ENCODE measurements around the gene NME9. TPM values are rescaled to one million over a fixed set of nuclear protein-coding genes. Genes with fewer than 3 reads are reported as not detected.

NME9 gene
- total and polyA plus RNA-seq, 2 donors (not counting 3 experiments of a cell fraction or from before 2014, with no cell fraction given): 0.08 TPM; not detected in 1

- H3K4me2 ChIP-seq (ENCODE audit: insufficient read depth, low read length): peak within 1 kb of the TSS; percentile 84
- no peaks in the 10 kb centered on the region for H3K9me3 ChIP-seq (replicated peaks; ENCODE audit: control insufficient read depth, insufficient read depth, low read length)
- H2AFZ ChIP-seq (ENCODE audit: low read depth, low read length): peak within 1 kb of the TSS; percentile 100
- peak within 1 kb of the TSS; percentile 80 for H3K9ac ChIP-seq (replicated peaks; ENCODE audit: extremely low read depth, insufficient read depth, low read length)
- no peaks in the 10 kb centered on the region for H3K36me3 ChIP-seq (ENCODE audit: control insufficient read depth in 2 of 2, extremely low read depth in 1 of 2, insufficient read depth in 2 of 2, low read length in 2 of 2)
- no peaks in the 10 kb centered on the region for H3K79me2 ChIP-seq (ENCODE audit: control insufficient read depth, insufficient read depth, low read length)
- TF ChIP-seq CTCF (IDR thresholded peaks at IDR 0.05; ENCODE audit: extremely low read depth in 1 of 2, insufficient read depth in 1 of 2, low read depth in 1 of 2, low read length in 2 of 2) (peak; percentile 39 to 57), EZH2 (IDR thresholded peaks at IDR 0.05; ENCODE audit: borderline replicate concordance, low read depth, low read length, severe bottlenecking) (no peak), POLR2A (IDR thresholded peaks at IDR 0.05; ENCODE audit: low read depth, low read length) (peak; percentile 38), MAX (IDR thresholded peaks at IDR 0.05; ENCODE audit: insufficient read depth, insufficient read length) (no peak)
- BruUV-seq (replicated peaks): TSS peak; percentile 59
- peak within 1 kb of the TSS; percentile 48 for H3K27ac ChIP-seq (ENCODE audit: insufficient read depth, low read depth, low read length)
- ChIA-PET POLR2A (no interaction called here), CTCF (interaction anchor here (0.6 to 2.2 kb wide), 6 partner anchors 11 to 588 kb away, joined by 3 to 10 read pairs (median 4); no protein-coding TSS in a partner anchor)
- FAIRE-seq (peak; percentile 88), DNase-seq (ENCODE audit: low read depth, low spot score) (peak; percentile 55)
- no peaks in the 10 kb centered on the region for H3K9me1 ChIP-seq (replicated peaks; ENCODE audit: control insufficient read depth, extremely low read depth, insufficient read depth, low read length)
- H4K20me1 ChIP-seq (replicated peaks; ENCODE audit: control insufficient read depth, extremely low read depth, insufficient read depth, low read length): no peaks in the 10 kb centered on the region
- peaks cover 3% of the 10 kb centered on the region for H3K4me1 ChIP-seq (ENCODE audit: control insufficient read depth, extremely low read depth, insufficient read depth, low read length)
- intact Hi-C loops (cut with micrococcal nuclease) (loop anchor here (1.0 to 10.0 kb wide), 6 partner anchors 16 to 597 kb away; partner anchors contain the start of genes ARMC8, DZIP1L, FOXL2 and FOXL2NB), dilution Hi-C loops (cut with MboI; ENCODE audit: extremely low pct_ligation_motif_present, low sequenced_read_pairs) (no loop called here)
- peak within 1 kb of the TSS; percentile 34 to 64 (median 58) for H3K4me3 ChIP-seq (replicated peaks in 1 of 3; ENCODE audit: insufficient read depth in 1 of 3, low read depth in 1 of 3, low read length in 3 of 3)
- no peaks in the 10 kb centered on the region for H3K27me3 ChIP-seq (ENCODE audit: control insufficient read depth in 2 of 2, insufficient read depth in 2 of 2, low read length in 2 of 2)
Observed at GRCh38 chr3:138347960-138348753, 18.5 kb upstream of the NME9 start, which contains the start of gene MRAS. Gene MRAS (plus strand): TSS chr3:138348579. CDS start chr3:138372884, 24,305 bp downstream.

Measured in endothelial cell of umbilical vein (primary cell).